Measurements from ENCODE around the gene MLLT3. TPM values are rescaled to one million over a fixed set of nuclear protein-coding genes. Genes with fewer than 3 reads are reported as not detected.

The MLLT3 gene
- total and polyA plus RNA-seq, 10 donors = 2.8 to 15.2 (median 10.6) TPM

GRCh38 chr9:20494035-20494434 is 128.3 kb downstream of the MLLT3 start:
- WGBS, 5 donors = 81 to 93% (median 89%) methylated on average over 1 of the region's 1 CpG
- peaks cover 0 to 8% (median 0%) of the 10 kb centered on the region in 6 donors for H3K4me1 ChIP-seq
- no peaks in the 10 kb centered on the region for H3K27me3 ChIP-seq (replicated peaks in 1 of 7)
- H3K27ac ChIP-seq = no peak overlapping the region
- intact Hi-C loops (cut with DNase I; ENCODE audit: low total_unique reads) = no loop called here
- H3K4me3 ChIP-seq = no peak overlapping the region
- H3K36me3 ChIP-seq = no peaks in the 10 kb centered on the region
- no peak for DNase-seq
- H3K9me3 ChIP-seq = no peaks in the 10 kb centered on the region
- TF ChIP-seq POLR2AphosphoS5 (IDR thresholded peaks at IDR 0.05) = no peak
- TF ChIP-seq POLR2A (IDR thresholded peaks at IDR 0.05) = no peak
- TF ChIP-seq CTCF (IDR thresholded peaks at IDR 0.05 in 8 of 11, conservative IDR thresholded peaks at IDR 0.05 in 3 of 11) = no peak

GRCh38 chr9:20492772-20493171 is 129.5 kb downstream of the MLLT3 start:
- H3K27me3 ChIP-seq (replicated peaks in 1 of 7) = no peaks in the 10 kb centered on the region
- WGBS, 5 donors = 92 to 98% (median 93%) methylated on average over 1 of the region's 1 CpG
- intact Hi-C loops (cut with DNase I; ENCODE audit: low total_unique reads) = no loop called here
- TF ChIP-seq CTCF (IDR thresholded peaks at IDR 0.05 in 8 of 11, conservative IDR thresholded peaks at IDR 0.05 in 3 of 11) = no peak
- no peak for TF ChIP-seq POLR2AphosphoS5 (IDR thresholded peaks at IDR 0.05)
- no peak for TF ChIP-seq POLR2A (IDR thresholded peaks at IDR 0.05)
- H3K9me3 ChIP-seq = no peaks in the 10 kb centered on the region
- H3K36me3 ChIP-seq = no peaks in the 10 kb centered on the region
- no peak overlapping the region for H3K4me3 ChIP-seq
- peaks cover 0 to 8% (median 0%) of the 10 kb centered on the region in 6 donors for H3K4me1 ChIP-seq
- DNase-seq = no peak
- no peak overlapping the region for H3K27ac ChIP-seq

- Histone ChIP-seq H3K27me3 (replicated peaks in 1 of 7) (no peaks in the 10 kb centered on the region), H3K36me3 (no peaks in the 10 kb centered on the region), H3K9me3 (no peaks in the 10 kb centered on the region), H3K4me1 (peaks cover 0 to 8% (median 0%) of the 10 kb centered on the region in 6 donors), H3K4me3 (no peak overlapping the region), H3K27ac (no peak overlapping the region)
- TF ChIP-seq CTCF (IDR thresholded peaks at IDR 0.05 in 8 of 11, conservative IDR thresholded peaks at IDR 0.05 in 3 of 11) (no peak), POLR2AphosphoS5 (IDR thresholded peaks at IDR 0.05) (no peak), POLR2A (IDR thresholded peaks at IDR 0.05) (no peak)
- intact Hi-C loops (cut with DNase I; ENCODE audit: low total_unique reads) = no loop called here
- WGBS, 5 donors = 92 to 100% (median 93%) methylated on average over 1 of the region's 1 CpG
- DNase-seq = no peak
These were observed 130.7 kb downstream of the MLLT3 start for GRCh38 chr9:20491612-20492011.

- no peak overlapping the region for H3K4me3 ChIP-seq
- no peaks in the 10 kb centered on the region for H3K27me3 ChIP-seq (replicated peaks in 1 of 7)
- no peaks in the 10 kb centered on the region for H3K36me3 ChIP-seq
- no peak overlapping the region for H3K27ac ChIP-seq
- intact Hi-C loops (cut with DNase I; ENCODE audit: low total_unique reads) = no loop called here
- H3K4me1 ChIP-seq = peaks cover 0 to 5% (median 0%) of the 10 kb centered on the region in 6 donors
- H3K9me3 ChIP-seq = no peaks in the 10 kb centered on the region
- WGBS, 5 donors = 83 to 91% (median 87%) methylated on average over 4 of the region's 4 CpGs
- DNase-seq = no peak
- TF ChIP-seq POLR2A (IDR thresholded peaks at IDR 0.05) (no peak), POLR2AphosphoS5 (IDR thresholded peaks at IDR 0.05) (no peak), CTCF (IDR thresholded peaks at IDR 0.05 in 8 of 11, conservative IDR thresholded peaks at IDR 0.05 in 3 of 11) (no peak)
These were observed 132.0 kb downstream of the MLLT3 start for GRCh38 chr9:20490246-20490834.

All from spleen (tissue), 11 donors.